Measurements from ENCODE around the gene CXCL17.

The CXCL17 gene

DNA sequence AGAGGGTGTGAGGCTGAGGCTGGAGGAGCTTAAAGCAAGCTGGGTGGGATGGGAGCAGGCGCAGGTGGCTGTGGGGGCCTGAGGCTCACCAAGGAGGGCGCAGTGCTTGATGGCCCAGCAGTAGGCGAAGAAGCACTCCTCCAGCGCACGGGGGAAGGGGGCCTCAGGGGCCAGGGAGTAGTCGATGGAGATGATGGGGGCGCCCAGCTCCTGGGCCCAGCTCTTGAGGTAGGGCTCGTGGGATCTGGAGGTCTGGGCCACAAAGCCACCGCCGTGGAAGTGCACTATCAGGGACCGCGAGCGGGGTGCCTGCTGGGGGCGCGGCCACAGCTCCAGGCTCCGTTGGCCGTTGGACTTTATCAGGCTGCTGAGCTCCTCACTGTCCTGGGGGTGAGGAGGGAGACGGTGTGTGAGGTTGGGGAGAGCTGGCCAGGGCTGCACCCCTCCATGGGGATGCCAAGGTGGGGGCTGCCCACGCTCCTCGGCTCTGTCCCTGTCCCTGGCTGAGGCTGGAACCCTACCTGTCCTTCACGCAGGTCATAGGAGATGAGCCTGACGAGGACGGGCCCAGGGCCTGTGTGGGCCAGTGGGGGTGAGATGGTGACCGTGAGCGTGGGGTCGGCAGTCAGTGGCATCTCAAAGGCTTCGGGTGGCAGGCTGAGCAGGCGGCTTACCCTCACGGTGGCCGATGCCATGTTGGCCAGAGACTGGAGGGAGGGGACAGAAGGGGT, 35.5 kb downstream of the CXCL17 start:
- Mint-ChIP-seq H3K4me3 (no peak overlapping the region), H3K36me3 (ENCODE audit: low read depth) (peaks cover 9% of the 10 kb centered on the region), H3K27me3 (ENCODE audit: low read depth) (no peaks in the 10 kb centered on the region), H3K4me1 (ENCODE audit: low read depth) (no peaks in the 10 kb centered on the region), H3K27ac (no peak overlapping the region), H3K9me3 (no peaks in the 10 kb centered on the region)

DNA sequence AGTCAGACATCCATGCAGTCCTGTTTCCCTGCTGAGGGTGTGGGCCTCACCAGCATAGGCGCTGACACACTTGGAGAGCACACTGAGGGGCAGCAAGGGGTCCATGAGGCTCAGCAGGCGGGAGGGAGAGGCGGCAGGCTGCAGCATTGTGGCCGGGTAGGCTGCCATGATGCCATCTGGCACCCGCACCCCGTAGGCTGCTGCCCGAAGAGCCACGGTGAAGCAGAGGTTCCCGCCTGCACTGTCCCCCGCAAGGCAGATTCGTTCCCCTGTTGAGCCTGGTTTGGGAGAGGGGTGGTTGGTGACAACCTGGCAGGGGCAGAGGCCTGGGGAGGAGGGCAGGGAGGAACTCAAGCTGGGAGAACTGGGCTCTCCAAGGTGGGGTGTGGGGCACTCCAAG, 36.6 kb downstream of the CXCL17 start:
- H3K4me3 Mint-ChIP-seq: no peak overlapping the region
- no peak overlapping the region for H3K27ac Mint-ChIP-seq
- peaks cover 2% of the 10 kb centered on the region for H3K4me1 Mint-ChIP-seq (ENCODE audit: low read depth)
- no peaks in the 10 kb centered on the region for H3K27me3 Mint-ChIP-seq (ENCODE audit: low read depth)
- H3K36me3 Mint-ChIP-seq (ENCODE audit: low read depth): peaks cover 9% of the 10 kb centered on the region
- no peaks in the 10 kb centered on the region for H3K9me3 Mint-ChIP-seq

DNA sequence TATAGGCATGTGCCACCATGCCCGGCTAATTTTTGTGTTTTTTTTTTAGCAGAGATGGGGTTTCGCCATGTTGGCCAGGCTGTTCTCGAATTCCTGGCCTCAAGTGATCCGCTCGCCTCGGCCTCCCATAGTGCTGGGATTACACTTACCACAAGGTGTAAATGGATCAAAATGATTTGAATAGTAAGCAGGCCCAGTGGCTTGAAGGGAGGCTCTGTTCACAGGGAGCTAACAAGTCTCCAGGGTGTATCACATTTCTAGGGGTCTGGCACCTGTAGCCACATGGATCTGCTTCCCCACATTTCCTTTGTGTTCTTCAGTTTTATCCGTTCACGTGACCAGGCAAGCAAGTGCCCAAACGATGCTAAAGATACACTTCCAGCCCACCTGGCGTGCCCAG, 39.2 kb downstream of the CXCL17 start:
- peaks cover 5% of the 10 kb centered on the region for H3K4me1 Mint-ChIP-seq (ENCODE audit: low read depth)
- no peaks in the 10 kb centered on the region for H3K9me3 Mint-ChIP-seq
- H3K4me3 Mint-ChIP-seq: no peak overlapping the region
- no peaks in the 10 kb centered on the region for H3K27me3 Mint-ChIP-seq (ENCODE audit: low read depth)
- H3K27ac Mint-ChIP-seq: no peak overlapping the region
- peaks cover 15% of the 10 kb centered on the region for H3K36me3 Mint-ChIP-seq (ENCODE audit: low read depth)

DNA sequence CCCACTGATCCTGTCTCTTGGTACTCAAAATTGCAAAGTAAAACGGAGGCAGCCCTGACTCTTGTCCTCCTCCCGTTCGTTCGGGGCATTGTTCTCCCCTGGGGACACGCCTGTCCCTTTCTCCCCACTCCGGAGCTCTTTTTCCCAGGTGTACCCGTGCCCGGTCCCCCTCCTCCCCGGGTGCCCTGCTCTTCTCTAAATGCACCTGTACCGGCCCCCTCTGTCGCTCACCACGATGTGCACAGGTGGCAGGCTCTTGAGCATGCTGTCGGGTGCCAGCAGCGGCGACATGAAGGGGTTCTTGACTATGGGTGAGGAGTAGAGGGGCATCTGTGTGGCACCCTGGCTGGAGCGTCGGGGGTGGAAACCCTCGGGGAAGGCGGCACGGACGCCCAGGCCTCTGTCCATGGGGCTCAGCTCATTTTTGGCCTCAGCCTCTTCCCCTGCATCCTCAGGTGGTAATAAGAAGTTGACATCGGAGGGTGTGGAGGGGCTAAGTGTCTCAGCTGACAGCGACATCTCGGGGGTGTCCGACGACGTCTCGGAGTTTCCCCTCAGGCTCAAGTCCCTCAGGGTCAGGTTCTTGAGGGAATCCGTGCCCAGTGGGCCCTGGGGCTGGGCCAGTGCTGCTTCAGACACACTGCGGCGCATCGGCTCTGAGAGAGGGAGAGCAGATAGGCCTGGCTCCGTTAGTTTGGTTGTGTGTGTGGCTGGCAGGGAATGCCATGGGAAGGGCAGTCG, 40.2 kb downstream of the CXCL17 start:
- Mint-ChIP-seq H3K27ac (peak overlapping the region; percentile 31), H3K9me3 (no peaks in the 10 kb centered on the region), H3K36me3 (ENCODE audit: low read depth) (peaks cover 15% of the 10 kb centered on the region), H3K4me3 (peak overlapping the region; percentile 67), H3K27me3 (ENCODE audit: low read depth) (no peaks in the 10 kb centered on the region), H3K4me1 (ENCODE audit: low read depth) (peaks cover 10% of the 10 kb centered on the region)

DNA sequence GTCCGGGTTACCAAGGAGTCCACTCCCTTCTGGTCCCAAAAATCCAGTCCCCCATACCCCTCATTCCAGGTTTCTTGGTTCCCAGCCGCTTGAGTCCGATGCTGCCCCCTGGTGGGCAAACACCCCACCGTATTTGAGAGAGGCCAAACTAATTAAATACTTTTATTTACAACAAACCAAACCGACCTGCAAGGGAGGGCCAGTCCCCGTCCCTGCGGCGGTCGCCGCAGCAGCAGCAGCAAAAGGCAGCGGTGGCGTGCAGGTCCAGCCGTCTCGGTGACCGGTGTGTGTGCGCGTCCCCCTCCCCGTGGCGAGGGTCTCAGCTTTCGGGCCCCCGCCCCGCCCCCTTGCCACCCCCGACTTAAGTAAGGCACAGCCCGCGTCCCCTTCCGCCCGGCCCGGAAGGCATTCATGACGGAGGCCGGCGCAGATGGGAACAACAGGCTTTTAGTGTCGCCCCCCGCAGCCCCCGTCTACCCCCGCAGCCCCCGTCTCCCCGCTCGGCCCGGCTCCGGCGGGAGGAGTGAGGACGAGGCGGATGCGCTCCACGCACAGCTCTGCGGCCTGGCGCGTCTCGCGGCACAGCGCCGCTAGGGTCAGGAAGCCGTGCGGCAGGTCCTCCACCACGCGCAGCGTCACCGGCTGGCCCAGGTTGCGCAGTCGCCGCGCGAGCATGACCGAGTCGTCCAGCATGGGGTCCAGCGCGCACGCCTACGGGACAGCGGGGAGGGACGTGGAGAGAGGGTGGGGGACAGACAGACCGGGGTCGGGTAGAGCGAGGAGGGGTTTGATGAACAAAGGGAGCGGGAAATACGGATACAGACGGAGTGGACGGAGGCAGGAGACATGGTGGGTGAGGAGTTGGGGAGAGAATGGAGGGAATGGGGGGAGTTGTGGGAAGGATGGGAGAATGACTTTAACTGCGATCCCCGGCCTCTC, 41.1 kb downstream of the CXCL17 start:
- peak overlapping the region; percentile 67 for H3K4me3 Mint-ChIP-seq
- peaks cover 16% of the 10 kb centered on the region for H3K4me1 Mint-ChIP-seq (ENCODE audit: low read depth)
- H3K27ac Mint-ChIP-seq: peak overlapping the region; percentile 20
- H3K36me3 Mint-ChIP-seq (ENCODE audit: low read depth): peaks cover 13% of the 10 kb centered on the region
- H3K9me3 Mint-ChIP-seq: no peaks in the 10 kb centered on the region
- H3K27me3 Mint-ChIP-seq (ENCODE audit: low read depth): no peaks in the 10 kb centered on the region

DNA sequence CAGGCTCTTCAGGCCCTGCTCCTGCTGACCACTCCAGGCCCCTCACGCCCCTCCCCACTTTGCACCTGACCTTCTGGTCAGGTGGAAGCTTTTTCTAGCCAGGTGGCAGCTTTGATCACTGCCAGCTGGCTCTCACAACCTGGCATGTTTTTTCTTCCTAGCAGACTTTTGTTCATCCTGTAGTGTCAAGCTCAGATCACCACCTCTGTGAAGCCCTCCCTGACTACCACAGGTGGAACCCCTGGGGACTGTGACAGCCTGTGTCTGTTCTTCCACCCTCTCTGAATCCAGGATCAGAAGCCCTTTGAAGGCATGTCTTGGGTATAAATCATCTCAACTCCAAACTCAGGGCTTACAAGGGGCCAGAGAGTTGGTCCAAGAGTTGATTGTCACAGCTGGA, 42.3 kb downstream of the CXCL17 start:
- Mint-ChIP-seq H3K4me1 (ENCODE audit: low read depth) (peaks cover 21% of the 10 kb centered on the region), H3K27ac (no peak overlapping the region), H3K36me3 (ENCODE audit: low read depth) (peaks cover 9% of the 10 kb centered on the region), H3K4me3 (no peak overlapping the region), H3K9me3 (no peaks in the 10 kb centered on the region), H3K27me3 (ENCODE audit: low read depth) (no peaks in the 10 kb centered on the region)

DNA sequence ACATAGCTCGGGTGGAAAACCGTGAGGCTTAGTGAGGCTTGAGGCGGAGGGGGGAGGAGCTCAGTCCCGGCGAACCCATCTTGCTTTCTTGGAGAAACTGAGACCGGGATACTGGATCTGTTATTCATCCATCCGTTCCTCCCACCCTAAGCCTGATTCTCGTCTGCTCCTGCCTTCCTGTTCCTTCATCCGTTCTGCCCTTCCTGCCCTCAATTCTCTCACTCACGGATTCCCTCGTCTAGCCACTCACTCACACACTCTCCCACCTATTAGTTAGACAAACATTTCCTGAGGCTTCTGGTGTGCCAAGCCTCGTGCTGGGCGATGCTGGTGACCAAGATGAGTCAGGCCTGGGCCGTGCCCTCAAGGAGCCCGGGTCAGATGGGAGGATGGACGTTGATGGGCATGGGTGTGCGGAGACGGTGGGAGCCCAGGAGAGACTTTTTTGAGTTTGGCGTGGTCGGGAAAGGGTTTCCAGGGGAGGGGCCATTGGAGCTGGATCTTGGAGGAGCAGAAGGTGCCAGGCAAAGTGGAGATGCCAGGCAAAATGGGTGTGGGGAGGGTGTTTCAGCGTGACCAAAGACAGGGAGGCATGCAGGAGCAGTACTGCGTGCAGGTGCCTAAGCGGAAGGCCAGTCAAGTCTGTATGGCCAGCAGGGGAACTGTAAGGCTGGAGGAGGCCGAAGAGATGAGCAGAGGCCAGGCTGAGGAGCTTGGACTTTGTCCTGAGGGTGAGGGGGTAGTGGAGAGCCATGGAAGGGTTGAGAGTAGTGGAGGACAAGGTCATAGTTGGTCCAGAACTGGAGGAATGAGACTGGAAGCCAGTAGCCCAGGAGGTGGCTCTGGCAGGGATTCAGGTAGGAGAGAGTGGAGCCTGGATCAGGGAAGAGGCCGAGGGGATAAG, 45.2 kb downstream of the CXCL17 start:
- peak overlapping the region; percentile 84 for H3K4me3 Mint-ChIP-seq
- peaks cover 6% of the 10 kb centered on the region for H3K36me3 Mint-ChIP-seq (ENCODE audit: low read depth)
- H3K27ac Mint-ChIP-seq: peak overlapping the region; percentile 92
- no peaks in the 10 kb centered on the region for H3K27me3 Mint-ChIP-seq (ENCODE audit: low read depth)
- H3K4me1 Mint-ChIP-seq (ENCODE audit: low read depth): peaks cover 21% of the 10 kb centered on the region
- no peaks in the 10 kb centered on the region for H3K9me3 Mint-ChIP-seq

DNA sequence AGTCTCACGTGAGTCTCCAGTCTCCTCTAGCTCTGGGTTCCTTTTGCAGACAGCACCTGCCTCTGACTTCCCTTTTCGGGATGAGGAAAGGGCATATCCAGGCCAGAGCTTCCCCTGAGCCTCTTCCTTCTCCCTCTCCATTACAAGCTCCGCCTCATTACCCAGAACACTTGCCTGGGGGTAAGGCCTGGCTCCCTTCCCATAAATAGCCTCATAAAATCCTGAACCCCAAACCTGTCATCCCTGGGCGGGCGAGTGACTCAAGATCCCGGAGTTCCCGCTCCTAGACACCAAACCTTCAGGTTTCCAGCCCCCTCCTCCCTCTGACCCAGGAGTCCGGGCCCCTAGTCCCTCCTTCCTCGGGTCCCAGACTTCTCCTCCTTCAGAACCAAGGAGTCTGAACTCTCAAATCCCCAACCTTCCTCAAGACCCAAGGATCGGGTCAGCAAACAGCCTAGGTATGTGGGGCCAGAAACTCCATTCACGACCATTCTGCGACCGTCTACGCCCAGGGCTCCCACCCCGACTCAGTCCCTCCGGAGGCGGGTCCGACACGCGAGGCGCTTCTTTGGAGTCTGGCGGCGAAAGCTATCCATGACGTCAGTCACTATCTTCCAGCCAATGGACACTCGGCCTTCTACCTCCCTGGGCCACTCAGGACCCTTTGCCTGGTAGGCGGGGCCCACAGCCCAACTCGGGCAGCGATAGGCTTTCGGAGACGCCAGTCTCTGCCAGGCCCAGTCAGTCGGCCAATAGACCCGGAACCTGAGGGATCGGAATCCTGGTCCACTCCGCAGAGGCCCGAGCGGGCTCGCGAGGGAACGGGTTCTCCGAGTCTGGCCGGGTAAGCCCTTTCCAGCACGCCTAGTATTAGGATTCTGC, 46.1 kb downstream of the CXCL17 start:
- peaks cover 6% of the 10 kb centered on the region for H3K27me3 Mint-ChIP-seq (ENCODE audit: low read depth)
- no peaks in the 10 kb centered on the region for H3K9me3 Mint-ChIP-seq
- peak overlapping the region; percentile 84 for H3K4me3 Mint-ChIP-seq
- peak overlapping the region; percentile 92 for H3K27ac Mint-ChIP-seq
- peaks cover 21% of the 10 kb centered on the region for H3K4me1 Mint-ChIP-seq (ENCODE audit: low read depth)
- H3K36me3 Mint-ChIP-seq (ENCODE audit: low read depth): peaks cover 6% of the 10 kb centered on the region

DNA sequence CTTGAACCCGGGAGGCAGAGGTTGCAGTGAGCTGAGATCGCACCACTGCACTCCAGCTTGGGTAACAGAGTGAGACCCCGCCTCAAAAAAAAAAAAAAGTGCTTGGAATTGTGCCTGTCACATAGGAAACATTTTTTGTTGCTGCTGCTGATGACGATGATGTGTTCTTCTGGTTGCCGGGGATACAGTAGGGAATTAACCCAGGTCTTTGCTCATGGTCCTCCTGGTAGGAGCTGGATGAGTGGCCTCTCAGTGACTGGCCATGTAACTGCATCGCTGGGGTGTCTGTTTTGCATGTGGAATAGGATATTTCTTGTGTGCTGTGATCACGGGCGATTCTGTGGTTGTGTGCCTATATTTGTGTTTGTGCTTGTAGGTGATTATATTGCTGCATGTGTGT, 48.0 kb downstream of the CXCL17 start:
- Mint-ChIP-seq H3K27me3 (ENCODE audit: low read depth) (peaks cover 20% of the 10 kb centered on the region), H3K36me3 (ENCODE audit: low read depth) (no peaks in the 10 kb centered on the region), H3K9me3 (no peaks in the 10 kb centered on the region), H3K4me1 (ENCODE audit: low read depth) (peaks cover 16% of the 10 kb centered on the region), H3K27ac (no peak overlapping the region), H3K4me3 (no peak overlapping the region)

DNA sequence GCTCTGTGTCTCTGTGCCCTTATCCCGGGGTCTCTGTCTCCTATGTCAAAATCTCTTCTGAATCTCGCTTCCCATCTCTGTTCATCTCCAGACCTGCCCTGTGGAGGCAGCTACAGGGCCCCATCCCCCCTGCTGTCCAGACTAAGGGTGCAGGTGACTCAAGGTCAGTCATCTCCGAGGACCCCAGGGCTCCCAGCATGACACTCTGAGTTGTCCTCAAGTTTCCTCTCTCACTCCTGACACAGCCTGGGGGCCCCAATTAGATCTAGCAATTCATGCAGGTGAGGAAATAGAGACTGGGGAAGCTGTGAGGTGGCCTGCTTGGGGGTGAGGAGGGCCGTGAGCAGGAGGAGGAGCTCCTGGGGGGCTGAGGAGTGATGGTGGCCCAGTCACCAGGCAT, 50.6 kb downstream of the CXCL17 start:
- Mint-ChIP-seq H3K27ac (no peak overlapping the region), H3K27me3 (ENCODE audit: low read depth) (peaks cover 29% of the 10 kb centered on the region), H3K36me3 (ENCODE audit: low read depth) (no peaks in the 10 kb centered on the region), H3K4me3 (no peak overlapping the region), H3K4me1 (ENCODE audit: low read depth) (peaks cover 8% of the 10 kb centered on the region), H3K9me3 (no peaks in the 10 kb centered on the region)

DNA sequence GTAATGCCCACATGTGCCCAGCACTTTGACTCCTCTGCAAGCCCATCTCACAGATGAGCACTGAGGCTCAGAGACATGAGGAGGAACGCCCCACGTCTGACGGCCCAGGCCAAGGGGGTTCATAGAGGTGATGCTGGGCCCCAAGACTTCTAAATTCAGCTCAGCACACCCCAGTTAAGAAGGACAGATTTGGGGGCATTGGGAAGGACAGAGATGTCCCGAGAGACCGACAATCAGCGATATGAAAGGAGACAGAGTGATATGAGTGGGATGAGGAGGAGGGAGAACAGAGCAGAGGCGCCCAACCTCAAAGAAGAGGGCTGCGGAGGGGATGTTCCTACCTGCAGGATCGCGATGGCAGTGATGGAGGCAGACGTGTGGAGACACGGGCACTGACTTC, 52.8 kb downstream of the CXCL17 start, which contains the start of gene CNFN:
CNFN (minus strand) TSS at position 399 of the 400 bp plus-strand sequence. CDS start 1,260 bp downstream, outside the sequence.
- H3K4me3 Mint-ChIP-seq: no peak within 1 kb of the TSS
- no peaks in the 10 kb centered on the region for H3K9me3 Mint-ChIP-seq
- peaks cover 36% of the 10 kb centered on the region for H3K27me3 Mint-ChIP-seq (ENCODE audit: low read depth)
- no peak within 1 kb of the TSS for H3K27ac Mint-ChIP-seq
- no peaks in the 10 kb centered on the region for H3K36me3 Mint-ChIP-seq (ENCODE audit: low read depth)
- peaks cover 5% of the 10 kb centered on the region for H3K4me1 Mint-ChIP-seq (ENCODE audit: low read depth)

DNA sequence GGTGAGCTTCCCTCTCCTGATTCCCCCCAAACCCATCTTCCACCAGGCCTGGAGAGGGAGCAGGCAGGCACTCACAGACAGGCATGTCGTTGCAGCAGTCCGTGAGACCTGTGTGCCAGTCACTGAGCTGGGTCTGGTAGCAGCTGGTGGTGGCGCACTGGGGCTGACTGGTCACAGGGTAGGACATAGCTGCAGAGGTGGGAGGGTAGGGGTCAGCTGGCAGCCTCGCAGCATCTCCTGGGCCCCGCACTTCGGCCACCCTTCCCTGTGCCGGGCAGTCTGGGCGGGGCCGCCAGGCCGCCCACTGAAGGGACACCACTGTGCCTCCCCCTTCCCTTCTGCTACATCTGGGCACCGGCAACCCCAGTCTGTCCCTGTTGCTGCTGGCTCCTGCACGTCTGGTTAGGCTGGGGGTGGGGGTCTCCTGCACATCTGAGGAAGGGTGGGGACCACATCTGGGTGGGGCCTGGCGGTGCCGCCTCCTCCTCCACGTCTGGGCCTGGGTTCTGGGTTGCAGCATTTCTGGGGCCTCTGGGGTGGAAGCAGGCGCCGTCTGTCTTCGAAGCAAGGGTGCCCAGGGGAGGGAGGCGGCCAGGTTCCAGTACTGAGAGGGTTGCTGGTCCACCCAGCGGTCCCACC, 53.8 kb downstream of the CXCL17 start:
- peaks cover 36% of the 10 kb centered on the region for H3K27me3 Mint-ChIP-seq (ENCODE audit: low read depth)
- H3K36me3 Mint-ChIP-seq (ENCODE audit: low read depth): no peaks in the 10 kb centered on the region
- no peak overlapping the region for H3K27ac Mint-ChIP-seq

More for the DNA sequence above, 53.8 kb downstream of the CXCL17 start:
- peaks cover 5% of the 10 kb centered on the region for H3K4me1 Mint-ChIP-seq (ENCODE audit: low read depth)
- H3K9me3 Mint-ChIP-seq: no peaks in the 10 kb centered on the region
- no peak overlapping the region for H3K4me3 Mint-ChIP-seq
